ENCODE measurements around the gene NOS1AP.

DNA sequence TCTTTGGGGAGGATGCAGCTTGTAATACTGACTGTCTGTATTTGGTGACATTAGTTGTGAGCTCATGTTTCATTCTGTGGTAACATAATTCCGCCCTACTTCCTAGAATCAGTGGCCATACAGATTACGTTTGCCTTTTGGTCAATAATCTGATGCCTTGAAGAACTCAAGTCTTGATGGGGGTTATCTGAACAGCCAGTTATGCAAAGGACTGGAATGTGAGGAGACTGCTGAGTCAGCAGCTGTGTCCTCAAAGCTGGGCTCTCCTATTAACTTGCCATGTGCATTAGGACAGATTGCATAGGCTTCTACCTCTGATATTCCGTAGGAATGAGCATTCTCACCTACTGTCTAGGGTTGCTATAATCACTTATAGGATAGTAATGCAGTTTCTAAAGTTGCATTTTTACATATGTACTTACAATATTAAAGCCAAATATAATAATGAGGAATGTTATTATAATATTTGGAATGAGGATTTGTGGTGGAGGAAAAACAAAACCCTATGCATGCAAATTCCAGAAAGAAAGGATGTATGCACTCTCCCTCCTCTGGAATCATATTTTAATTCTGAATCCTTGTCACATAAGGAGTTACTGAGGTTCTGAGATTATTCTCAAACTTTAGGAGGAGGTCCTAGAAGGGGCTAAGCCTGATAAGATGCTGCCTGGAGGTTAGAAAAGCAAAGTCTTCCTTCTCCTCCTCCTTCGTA, 116.0 kb downstream of the NOS1AP start:
- TF ChIP-seq CBFB (CRISPR knock-in tag; IDR thresholded peaks at IDR 0.05; ENCODE audit: low read depth) (no peak), ETV6 (CRISPR knock-in tag; IDR thresholded peaks at IDR 0.05) (no peak)

Measured in WTC11 (cell line).